HG02571 (cell line): ENCODE measurements around the gene DCX.

Experiments
- ATAC-seq: cut with Tn5 transposase; IDR thresholded peaks from one replicate; pipeline ENCODE4 v1.9.1; 2021; ENCODE audit warnings: mild to moderate bottlenecking, moderate library complexity; ENCODE audit not compliant: unreplicated experiment

Gene DCX

GRCh38 chrX:111319451-111319850 is 92.5 kb downstream of the DCX start:
- ATAC-seq = no peak

GRCh38 chrX:111318901-111319300 is 93.1 kb downstream of the DCX start:
- ATAC-seq = no peak

- ATAC-seq = no peak
Observed at GRCh38 chrX:111309083-111309482, 102.9 kb downstream of the DCX start.

GRCh38 chrX:111308039-111308438 is 104.0 kb downstream of the DCX start:
- no peak for ATAC-seq

- no peak for ATAC-seq
Observed at GRCh38 chrX:111302284-111302683, 109.7 kb downstream of the DCX start.

GRCh38 chrX:111288841-111289240 is 123.2 kb downstream of the DCX start:
- ATAC-seq = no peak

- no peak for ATAC-seq
Observed at GRCh38 chrX:111284631-111285293, 127.2 kb downstream of the DCX start.

GRCh38 chrX:111283446-111283845 is 128.5 kb downstream of the DCX start:
- ATAC-seq = no peak

GRCh38 chrX:111282991-111283390 is 129.0 kb downstream of the DCX start:
- ATAC-seq = no peak

GRCh38 chrX:111282139-111282538 is 129.9 kb downstream of the DCX start:
- no peak for ATAC-seq

- no peak for ATAC-seq
Observed at GRCh38 chrX:111270339-111270738, 141.7 kb downstream of the DCX start, which contains the start of gene CAPN6. Gene CAPN6 (minus strand): TSS chrX:111270483. CDS start chrX:111263936, 6,547 bp downstream.

- ATAC-seq = no peak
Observed at GRCh38 chrX:111268506-111268905, 143.5 kb downstream of the DCX start.

GRCh38 chrX:111265486-111265885 is 146.5 kb downstream of the DCX start:
- ATAC-seq = no peak

GRCh38 chrX:111264385-111264784 is 147.6 kb downstream of the DCX start:
- ATAC-seq = no peak

GRCh38 chrX:111262086-111262485 is 149.9 kb downstream of the DCX start:
- ATAC-seq = no peak

GRCh38 chrX:111260451-111260850 is 151.5 kb downstream of the DCX start:
- no peak for ATAC-seq

- ATAC-seq = no peak
Observed at GRCh38 chrX:111259559-111259958, 152.4 kb downstream of the DCX start.

- ATAC-seq = no peak
Observed at GRCh38 chrX:111257733-111258132, 154.3 kb downstream of the DCX start.

GRCh38 chrX:111254896-111255693 is 156.9 kb downstream of the DCX start:
- ATAC-seq = no peak

- ATAC-seq = no peak
Observed at GRCh38 chrX:111244235-111244750, 167.7 kb downstream of the DCX start.
